ENCODE results near the gene EMP1. TPM values are rescaled to one million over a fixed set of nuclear protein-coding genes. Genes with fewer than 3 reads are reported as not detected.

EMP1 gene
- total and polyA plus RNA-seq, 2 donors (not counting 1 experiment from before 2014, with no cell fraction given): 53.5 to 437 TPM

- Histone ChIP-seq H3K4me1 (ENCODE audit: control insufficient read depth, extremely low read depth, insufficient read depth, low read length) (peaks cover 19% of the 10 kb centered on the region), H3K27ac (ENCODE audit: insufficient read depth, low read length) (no peak overlapping the region), H3K9ac (ENCODE audit: insufficient read depth, low read length) (no peak overlapping the region), H4K20me1 (ENCODE audit: control insufficient read depth, extremely low read depth, insufficient read depth, low read length) (no peaks in the 10 kb centered on the region), H3K4me3 (replicated peaks in 1 of 4; ENCODE audit: control extremely low read depth in 1 of 4, insufficient read depth in 1 of 4, low read depth in 3 of 4, low read length in 4 of 4) (no peak overlapping the region), H3K79me2 (ENCODE audit: control insufficient read depth, insufficient read depth, low read length) (no peaks in the 10 kb centered on the region), H2AFZ (ENCODE audit: low read length) (no peak overlapping the region), H3K9me3 (ENCODE audit: control insufficient read depth, insufficient read depth, low read depth, low read length) (no peaks in the 10 kb centered on the region), H3K27me3 (ENCODE audit: control insufficient read depth, insufficient read depth, low read length) (no peaks in the 10 kb centered on the region), H3K36me3 (ENCODE audit: control insufficient read depth, insufficient read depth, low read length) (no peaks in the 10 kb centered on the region), H3K4me2 (ENCODE audit: extremely low read depth, insufficient read depth, low read length) (no peak overlapping the region)
- DNase-seq (ENCODE audit: low read depth in 2 of 2): no peak
- no peak for TF ChIP-seq CTCF (conservative IDR thresholded peaks at IDR 0.05 in 1 of 2, IDR thresholded peaks at IDR 0.05 in 1 of 2; ENCODE audit: low read depth in 1 of 2, low read length in 2 of 2)
- TF ChIP-seq EZH2 (IDR thresholded peaks at IDR 0.05; ENCODE audit: low read length, missing control alignments): no peak
Measured at GRCh38 chr12:13177373-13177772, 19.2 kb upstream of the EMP1 start.

GRCh38 chr12:13177906-13178305 is 18.6 kb upstream of the EMP1 start:
- TF ChIP-seq CTCF (conservative IDR thresholded peaks at IDR 0.05 in 1 of 2, IDR thresholded peaks at IDR 0.05 in 1 of 2; ENCODE audit: low read depth in 1 of 2, low read length in 2 of 2): no peak
- TF ChIP-seq EZH2 (IDR thresholded peaks at IDR 0.05; ENCODE audit: low read length, missing control alignments): no peak
- Histone ChIP-seq H3K9me3 (ENCODE audit: control insufficient read depth, insufficient read depth, low read depth, low read length) (no peaks in the 10 kb centered on the region), H3K27me3 (ENCODE audit: control insufficient read depth, insufficient read depth, low read length) (no peaks in the 10 kb centered on the region), H3K9ac (ENCODE audit: insufficient read depth, low read length) (no peak overlapping the region), H2AFZ (ENCODE audit: low read length) (no peak overlapping the region), H3K4me2 (ENCODE audit: extremely low read depth, insufficient read depth, low read length) (no peak overlapping the region), H4K20me1 (ENCODE audit: control insufficient read depth, extremely low read depth, insufficient read depth, low read length) (no peaks in the 10 kb centered on the region), H3K4me1 (ENCODE audit: control insufficient read depth, extremely low read depth, insufficient read depth, low read length) (peaks cover 15% of the 10 kb centered on the region), H3K79me2 (ENCODE audit: control insufficient read depth, insufficient read depth, low read length) (no peaks in the 10 kb centered on the region), H3K36me3 (ENCODE audit: control insufficient read depth, insufficient read depth, low read length) (no peaks in the 10 kb centered on the region), H3K4me3 (replicated peaks in 1 of 4; ENCODE audit: control extremely low read depth in 1 of 4, insufficient read depth in 1 of 4, low read depth in 3 of 4, low read length in 4 of 4) (no peak overlapping the region), H3K27ac (ENCODE audit: insufficient read depth, low read length) (no peak overlapping the region)
- no peak for DNase-seq (ENCODE audit: low read depth in 2 of 2)

GRCh38 chr12:13178568-13179210 is 17.8 kb upstream of the EMP1 start:
- no peaks in the 10 kb centered on the region for H3K79me2 ChIP-seq (ENCODE audit: control insufficient read depth, insufficient read depth, low read length)
- no peaks in the 10 kb centered on the region for H4K20me1 ChIP-seq (ENCODE audit: control insufficient read depth, extremely low read depth, insufficient read depth, low read length)
- TF ChIP-seq EZH2 (IDR thresholded peaks at IDR 0.05; ENCODE audit: low read length, missing control alignments) (no peak), CTCF (conservative IDR thresholded peaks at IDR 0.05 in 1 of 2, IDR thresholded peaks at IDR 0.05 in 1 of 2; ENCODE audit: low read depth in 1 of 2, low read length in 2 of 2) (no peak)
- H3K4me3 ChIP-seq (replicated peaks in 1 of 4; ENCODE audit: control extremely low read depth in 1 of 4, insufficient read depth in 1 of 4, low read depth in 3 of 4, low read length in 4 of 4): no peak overlapping the region
- no peak for DNase-seq (ENCODE audit: low read depth in 2 of 2)
- no peak overlapping the region for H2AFZ ChIP-seq (ENCODE audit: low read length)
- H3K4me1 ChIP-seq (ENCODE audit: control insufficient read depth, extremely low read depth, insufficient read depth, low read length): peaks cover 15% of the 10 kb centered on the region
- H3K36me3 ChIP-seq (ENCODE audit: control insufficient read depth, insufficient read depth, low read length): no peaks in the 10 kb centered on the region
- H3K9me3 ChIP-seq (ENCODE audit: control insufficient read depth, insufficient read depth, low read depth, low read length): no peaks in the 10 kb centered on the region
- no peaks in the 10 kb centered on the region for H3K27me3 ChIP-seq (ENCODE audit: control insufficient read depth, insufficient read depth, low read length)
- no peak overlapping the region for H3K4me2 ChIP-seq (ENCODE audit: extremely low read depth, insufficient read depth, low read length)
- no peak overlapping the region for H3K27ac ChIP-seq (ENCODE audit: insufficient read depth, low read length)
- no peak overlapping the region for H3K9ac ChIP-seq (ENCODE audit: insufficient read depth, low read length)
